SK-N-SH (cell line): ENCODE measurements around the gene CEP295NL. TPM values are rescaled to one million over a fixed set of nuclear protein-coding genes. Genes with fewer than 3 reads are reported as not detected.
A peak's percentile ranks its signal among the peaks of the same experiment; 100 is the strongest.

ENCODE experiments used
- CTCF ChIA-PET: fragments of 300-600, 350-600 bp; formaldehyde crosslinking; extraction: SDS; loops from one replicate; lab custom pipeline; 2021; lab: Yijun Ruan, JAX
- POLR2A ChIA-PET: fragments of 350-600 bp; sonication (Branson Sonifier 250); formaldehyde crosslinking; extraction: SDS; loops from one replicate; lab custom pipeline; 2020; ENCODE audit warnings: antibody characterized with exemption, inconsistent platforms; lab: Yijun Ruan, JAX
- DNase-seq: peaks from one replicate; pipeline ENCODE4 v3.0.0; 2012
- H2AFZ ChIP-seq: fragments of 200-600 bp; sonication (generic); 2 replicates; pipeline ENCODE4 v1.8.1; 2016; ENCODE audit warnings: antibody characterized with exemption, mild to moderate bottlenecking, low read depth
- H3F3A ChIP-seq: fragments of 200-600 bp; sonication (generic); replicated peaks from 2 replicates; pipeline ENCODE3; 2016; ENCODE audit warnings: antibody characterized with exemption, mild to moderate bottlenecking; ENCODE audit not compliant: insufficient read depth
- H3K27ac ChIP-seq, 2 experiments: fragments of 200-500 bp in 1 of 2; fragments of 200-600 bp in 1 of 2; sonication (Bioruptor generic) in 1 of 2; sonication (generic), shearing (Covaris generic) in 1 of 2; 2 replicates each; pipeline versions ENCODE4 v1.5.1 to v1.6.1; 2014 to 2016; ENCODE audit warnings: low read depth in 2 of 2, inconsistent platforms in 1 of 2, low read length in 1 of 2, mild to moderate bottlenecking in 1 of 2, mixed read lengths in 1 of 2
- H3K27me3 ChIP-seq: fragments of 200-600 bp; sonication (generic), shearing (Covaris generic); 2 replicates; pipeline ENCODE4 v1.6.1; 2016; ENCODE audit warnings: mixed run types; ENCODE audit not compliant: insufficient read depth
- H3K36me3 ChIP-seq, 2 experiments: fragments of 200-500 bp in 1 of 2; fragments of 200-600 bp in 1 of 2; sonication (Bioruptor generic) in 1 of 2; sonication (generic) in 1 of 2; replicated peaks in 1 of 2; 2 replicates each; pipeline versions ENCODE3 to v1.5.1; 2014 to 2016; ENCODE audit warnings: low read length in 1 of 2, mild to moderate bottlenecking in 1 of 2; ENCODE audit not compliant: insufficient read depth in 2 of 2, control insufficient read depth in 1 of 2
- H3K4me1 ChIP-seq, 2 experiments: fragments of 200-500 bp in 1 of 2; fragments of 200-600 bp in 1 of 2; sonication (Bioruptor generic) in 1 of 2; sonication (generic), shearing (Covaris generic) in 1 of 2; 2 replicates each; pipeline versions ENCODE4 v1.5.1 to v1.6.1; 2014 to 2016; ENCODE audit warnings: low read depth in 1 of 2, low read length in 1 of 2, mixed run types in 1 of 2; ENCODE audit not compliant: insufficient read depth in 2 of 2, control insufficient read depth in 1 of 2
- H3K4me2 ChIP-seq: fragments of 200-600 bp; sonication (generic), shearing (Covaris generic); 2 replicates; pipeline ENCODE4 v1.6.1; 2017; ENCODE audit warnings: mixed run types
- H3K4me3 ChIP-seq, 2 experiments: fragments of 200-500 bp in 1 of 2; fragments of 200-600 bp in 1 of 2; sonication (Bioruptor generic) in 1 of 2; sonication (generic), shearing (Covaris generic) in 1 of 2; 2 replicates each; pipeline versions ENCODE4 v1.5.1 to v1.8.1; 2014 to 2016; ENCODE audit warnings: low read depth in 2 of 2, inconsistent platforms in 1 of 2, low read length in 1 of 2, mild to moderate bottlenecking in 1 of 2, mixed read lengths in 1 of 2, moderate library complexity in 1 of 2
- H3K79me2 ChIP-seq: fragments of 200-600 bp; sonication (generic); 2 replicates; pipeline ENCODE4 v1.8.1; 2017; ENCODE audit warnings: mild to moderate bottlenecking; ENCODE audit not compliant: insufficient read depth
- H3K9ac ChIP-seq: fragments of 200-600 bp; sonication (generic); 2 replicates; pipeline ENCODE4 v1.6.1; 2017; ENCODE audit warnings: mixed run types
- H3K9me2 ChIP-seq: fragments of 200-600 bp; sonication (generic); 2 replicates; pipeline ENCODE4 v1.6.1; 2017; ENCODE audit warnings: mixed run types
- H3K9me3 ChIP-seq: fragments of 200-600 bp; sonication (generic); 2 replicates; pipeline ENCODE4 v1.6.1; 2017; ENCODE audit warnings: mixed run types, mild to moderate bottlenecking, moderate library complexity
- H4K20me1 ChIP-seq: fragments of 200-600 bp; sonication (generic); 2 replicates; pipeline ENCODE4 v1.6.1; 2017; ENCODE audit warnings: mild to moderate bottlenecking, mixed run types; ENCODE audit not compliant: insufficient read depth
- CHD2 ChIP-seq: fragments of 150-350 bp; IDR thresholded peaks from 2 replicates; pipeline ENCODE4 v1.6.1; 2018; ENCODE audit warnings: low read length; ENCODE audit not compliant: partially characterized antibody
- EP300 ChIP-seq, 2 experiments: IDR thresholded peaks; 2 replicates each; pipeline versions ENCODE4 v1.4.0 to v1.6.1; 2012; ENCODE audit warnings: borderline replicate concordance in 1 of 2, low read depth in 1 of 2, low read length in 1 of 2
- FOSL2 ChIP-seq: IDR thresholded peaks from 2 replicates; pipeline ENCODE4 v1.4.0; 2012; ENCODE audit warnings: low read depth, mild to moderate bottlenecking, moderate library complexity, borderline replicate concordance
- FOXM1 ChIP-seq: IDR thresholded peaks from 2 replicates; pipeline ENCODE4 v1.4.0; 2012; ENCODE audit warnings: low read depth, mild to moderate bottlenecking
- GABPA ChIP-seq: IDR thresholded peaks from 2 replicates; pipeline ENCODE4 v1.4.0; 2012; ENCODE audit warnings: low read depth, mild to moderate bottlenecking
- GATA2 ChIP-seq: sonication (generic); formaldehyde crosslinking; IDR thresholded peaks from 2 replicates; pipeline ENCODE4 v1.5.0; 2020; ENCODE audit warnings: mild to moderate bottlenecking, missing genetic modification reagents
- JUND ChIP-seq: IDR thresholded peaks from 2 replicates; pipeline ENCODE4 v1.4.0; 2012
- MEF2A ChIP-seq: IDR thresholded peaks from 2 replicates; pipeline ENCODE4 v1.4.0; 2012; ENCODE audit warnings: low read depth, borderline replicate concordance
- MXI1 ChIP-seq: IDR thresholded peaks from 2 replicates; pipeline ENCODE4 v1.6.1; 2012; ENCODE audit warnings: mild to moderate bottlenecking, low read depth, low read length, improper control_type of control experiment
- NFIC ChIP-seq: IDR thresholded peaks from 2 replicates; pipeline ENCODE4 v1.4.0; 2012; ENCODE audit warnings: borderline replicate concordance
- POLR2AphosphoS5 ChIP-seq: IDR thresholded peaks from 2 replicates; pipeline ENCODE4 v1.6.1; 2012; ENCODE audit warnings: low read depth, low read length
- RAD21 ChIP-seq: IDR thresholded peaks from 2 replicates; pipeline ENCODE4 v1.6.1; 2012; ENCODE audit warnings: mild to moderate bottlenecking, low read length
- RXRA ChIP-seq: IDR thresholded peaks from 2 replicates; pipeline ENCODE4 v1.4.0; 2012; ENCODE audit warnings: low read depth, mild to moderate bottlenecking, borderline replicate concordance
- SMC3 ChIP-seq: IDR thresholded peaks from 2 replicates; pipeline ENCODE4 v1.6.1; 2012; ENCODE audit warnings: low read depth, low read length, improper control_type of control experiment
- TAF1 ChIP-seq: IDR thresholded peaks from 2 replicates; pipeline ENCODE4 v1.6.1; 2012; ENCODE audit warnings: low read depth, mild to moderate bottlenecking, low read length, moderate library complexity, borderline replicate concordance
- TCF12 ChIP-seq: IDR thresholded peaks from 2 replicates; pipeline ENCODE4 v1.4.0; 2012
- TEAD4 ChIP-seq: IDR thresholded peaks from 2 replicates; pipeline ENCODE4 v1.4.0; 2012; ENCODE audit warnings: mild to moderate bottlenecking, borderline replicate concordance; ENCODE audit not compliant: insufficient read depth
- YY1 ChIP-seq: IDR thresholded peaks from 2 replicates; pipeline ENCODE4 v1.4.0; 2012; ENCODE audit warnings: low read depth, mild to moderate bottlenecking
- WGBS: methylation state at CpG from one replicate; pipeline ENCODE4 v1.1.6; 2017; ENCODE audit warnings: low lambda C conversion rate; 5-methylcytosine and 5-hydroxymethylcytosine counted together
- polyA plus RNA-seq, 3 experiments: library from polyadenylated mRNA; depleted of rRNA; stranded (reverse); fragments of >200 nt; gene quantifications; 2 replicates each; pipeline ENCODE4 v1.2.3, GENCODE V29; 2012
- TF ChIP-seq, protein P1 (sequence below): IDR thresholded peaks from 2 replicates; pipeline ENCODE4 v1.4.0; 2012; ENCODE audit warnings: low read depth, borderline replicate concordance
- TF ChIP-seq, protein P2 (sequence below): IDR thresholded peaks from 2 replicates; pipeline ENCODE4; 2012
- TF ChIP-seq, protein P3 (sequence below): fragments of 200-600 bp; sonication (generic); IDR thresholded peaks from 2 replicates; pipeline ENCODE4 v1.6.1; 2017; ENCODE audit warnings: antibody characterized with exemption, mild to moderate bottlenecking, moderate library complexity
- TF ChIP-seq, protein P4 (sequence below): IDR thresholded peaks from 2 replicates; pipeline ENCODE4 v1.4.0; 2012; ENCODE audit warnings: low read depth

Gene CEP295NL
- polyA plus RNA-seq, 1 of the 3 experiments (the other 2 are of a cell fraction), result 0.35 TPM

DNA sequence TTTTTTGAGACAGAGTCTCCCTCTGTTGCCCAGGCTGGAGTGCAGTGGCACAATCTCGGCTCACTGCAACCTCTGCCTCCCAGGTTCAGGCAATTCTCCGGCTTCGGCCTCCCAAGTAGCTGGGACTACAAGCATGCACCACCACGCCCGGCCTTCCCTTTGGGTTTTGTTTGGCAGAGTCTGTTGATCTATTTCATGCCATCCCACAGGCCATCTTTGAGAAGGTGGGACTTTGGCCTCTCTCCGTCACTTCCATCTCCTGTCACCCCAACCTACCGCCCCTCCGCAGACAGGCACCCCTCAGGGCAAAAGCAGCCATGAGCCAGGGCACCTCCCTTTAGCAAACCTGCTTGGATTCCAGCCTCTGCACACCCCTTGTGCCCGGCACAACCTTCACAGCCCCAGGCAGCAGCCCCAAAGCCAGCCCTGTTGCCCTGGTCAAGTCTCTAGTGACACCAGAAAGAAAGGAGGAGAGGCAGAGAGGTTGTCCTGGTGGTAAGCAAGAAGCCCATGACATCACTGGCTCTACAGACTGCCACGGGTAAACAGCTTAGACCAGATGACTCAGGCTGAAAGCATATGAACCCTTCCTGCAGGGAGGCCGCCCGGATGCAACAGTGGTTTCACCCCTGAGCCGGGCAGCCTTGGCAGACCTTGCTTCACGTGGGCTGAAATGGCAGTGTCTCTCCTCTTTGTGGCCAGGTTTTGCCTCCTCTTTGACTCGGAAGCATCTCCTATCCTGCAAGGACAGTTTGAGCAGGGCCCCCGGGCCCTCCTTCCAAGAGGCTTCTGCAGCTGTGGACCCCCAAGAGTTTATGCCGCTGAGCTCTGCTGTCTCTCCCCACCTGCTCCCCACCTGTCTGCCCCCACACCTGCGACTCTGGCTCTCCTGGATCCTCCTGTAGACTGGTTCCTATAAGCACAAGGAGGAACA, 30.3 kb upstream of the CEP295NL start (continued):
- TF ChIP-seq, protein P1, sequence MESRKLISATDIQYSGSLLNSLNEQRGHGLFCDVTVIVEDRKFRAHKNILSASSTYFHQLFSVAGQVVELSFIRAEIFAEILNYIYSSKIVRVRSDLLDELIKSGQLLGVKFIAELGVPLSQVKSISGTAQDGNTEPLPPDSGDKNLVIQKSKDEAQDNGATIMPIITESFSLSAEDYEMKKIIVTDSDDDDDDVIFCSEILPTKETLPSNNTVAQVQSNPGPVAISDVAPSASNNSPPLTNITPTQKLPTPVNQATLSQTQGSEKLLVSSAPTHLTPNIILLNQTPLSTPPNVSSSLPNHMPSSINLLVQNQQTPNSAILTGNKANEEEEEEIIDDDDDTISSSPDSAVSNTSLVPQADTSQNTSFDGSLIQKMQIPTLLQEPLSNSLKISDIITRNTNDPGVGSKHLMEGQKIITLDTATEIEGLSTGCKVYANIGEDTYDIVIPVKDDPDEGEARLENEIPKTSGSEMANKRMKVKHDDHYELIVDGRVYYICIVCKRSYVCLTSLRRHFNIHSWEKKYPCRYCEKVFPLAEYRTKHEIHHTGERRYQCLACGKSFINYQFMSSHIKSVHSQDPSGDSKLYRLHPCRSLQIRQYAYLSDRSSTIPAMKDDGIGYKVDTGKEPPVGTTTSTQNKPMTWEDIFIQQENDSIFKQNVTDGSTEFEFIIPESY, result peak; percentile 56; the same call in 1 of the 2 replicates
- TF ChIP-seq TCF12 (peak; percentile 88), NFIC (peak; percentile 71; the same call in 1 of the 2 replicates), FOSL2 (peak; percentile 99), CHD2 (no peak), POLR2AphosphoS5 (peak; percentile 50; the same call in 1 of the 2 replicates), FOXM1 (no peak), MEF2A (no peak), MXI1 (no peak), TAF1 (no peak), GABPA (no peak; the same call in 1 of the 2 replicates), GATA2 (no peak), JUND (peak; percentile 97; the same call in 1 of the 2 replicates)
- TF ChIP-seq, protein P2, sequence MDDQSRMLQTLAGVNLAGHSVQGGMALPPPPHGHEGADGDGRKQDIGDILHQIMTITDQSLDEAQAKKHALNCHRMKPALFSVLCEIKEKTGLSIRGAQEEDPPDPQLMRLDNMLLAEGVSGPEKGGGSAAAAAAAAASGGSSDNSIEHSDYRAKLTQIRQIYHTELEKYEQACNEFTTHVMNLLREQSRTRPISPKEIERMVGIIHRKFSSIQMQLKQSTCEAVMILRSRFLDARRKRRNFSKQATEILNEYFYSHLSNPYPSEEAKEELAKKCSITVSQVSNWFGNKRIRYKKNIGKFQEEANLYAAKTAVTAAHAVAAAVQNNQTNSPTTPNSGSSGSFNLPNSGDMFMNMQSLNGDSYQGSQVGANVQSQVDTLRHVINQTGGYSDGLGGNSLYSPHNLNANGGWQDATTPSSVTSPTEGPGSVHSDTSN, result peak; percentile 74

DNA sequence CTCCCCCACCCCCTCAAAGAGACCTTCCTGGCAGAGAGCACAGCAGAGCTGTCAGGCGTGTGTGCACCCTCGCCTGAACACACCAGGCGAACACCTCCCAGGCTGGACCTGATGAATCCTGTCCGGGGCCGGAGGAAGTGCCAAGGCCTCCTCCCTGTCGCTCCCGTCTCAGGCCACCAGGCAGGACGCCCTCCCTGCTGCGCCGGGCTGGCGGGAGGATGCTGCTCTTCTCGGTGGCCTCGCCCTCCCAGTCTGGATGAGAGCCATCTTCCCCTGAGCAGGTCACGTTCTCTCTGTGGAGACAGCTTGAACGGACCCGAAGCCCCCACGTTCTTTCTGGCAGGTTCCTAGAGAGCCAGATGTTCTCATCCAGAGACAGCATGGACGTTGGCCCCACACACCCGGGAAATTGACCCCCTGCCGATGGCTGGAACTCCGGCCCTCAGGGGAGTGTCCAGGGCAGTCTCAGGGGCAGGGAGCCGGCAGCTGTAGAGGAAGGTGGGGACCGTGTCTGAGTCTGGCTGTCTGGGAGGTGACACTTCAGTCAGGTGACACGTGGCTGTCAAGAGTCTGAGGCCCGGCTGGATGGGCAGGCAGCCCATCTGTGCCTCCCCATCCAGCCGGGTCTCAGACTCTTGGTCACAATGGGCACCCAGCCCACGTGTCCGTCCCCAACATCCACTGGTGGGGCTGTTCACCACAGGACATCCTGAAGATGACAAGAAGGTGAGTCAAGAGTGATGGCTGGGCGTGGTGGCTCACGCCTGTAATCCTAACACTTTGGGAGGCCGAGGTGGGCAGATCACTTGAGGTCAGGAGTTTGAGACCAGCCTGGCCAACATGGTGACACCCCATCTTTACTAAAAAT, 27.1 kb upstream of the CEP295NL start:
- no peak overlapping the region for H3K27ac ChIP-seq
- CTCF ChIA-PET, result interaction anchor here (1.5 to 1.7 kb wide), 2 partner anchors 41 to 65 kb away, joined by 5 to 10 read pairs; no protein-coding TSS in a partner anchor
- peaks cover 32% of the 10 kb centered on the region for H3F3A ChIP-seq
- H3K4me3 ChIP-seq, result no peak overlapping the region
- H3K79me2 ChIP-seq, result no peaks in the 10 kb centered on the region
- H3K27me3 ChIP-seq, result no peaks in the 10 kb centered on the region
- no peak overlapping the region for H2AFZ ChIP-seq
- no peaks in the 10 kb centered on the region for H3K36me3 ChIP-seq
- peaks cover 32 to 34% of the 10 kb centered on the region in 2 experiments for H3K4me1 ChIP-seq
- no peaks in the 10 kb centered on the region for H4K20me1 ChIP-seq
- 89% methylated on average over 31 of the region's 31 CpGs for WGBS
- H3K9me2 ChIP-seq, result no peaks in the 10 kb centered on the region
- H3K9me3 ChIP-seq, result no peaks in the 10 kb centered on the region
- no peak for DNase-seq
- no peak overlapping the region for H3K9ac ChIP-seq
- POLR2A ChIA-PET, result no interaction called here
- no peak overlapping the region for H3K4me2 ChIP-seq
- TF ChIP-seq, protein P3, sequence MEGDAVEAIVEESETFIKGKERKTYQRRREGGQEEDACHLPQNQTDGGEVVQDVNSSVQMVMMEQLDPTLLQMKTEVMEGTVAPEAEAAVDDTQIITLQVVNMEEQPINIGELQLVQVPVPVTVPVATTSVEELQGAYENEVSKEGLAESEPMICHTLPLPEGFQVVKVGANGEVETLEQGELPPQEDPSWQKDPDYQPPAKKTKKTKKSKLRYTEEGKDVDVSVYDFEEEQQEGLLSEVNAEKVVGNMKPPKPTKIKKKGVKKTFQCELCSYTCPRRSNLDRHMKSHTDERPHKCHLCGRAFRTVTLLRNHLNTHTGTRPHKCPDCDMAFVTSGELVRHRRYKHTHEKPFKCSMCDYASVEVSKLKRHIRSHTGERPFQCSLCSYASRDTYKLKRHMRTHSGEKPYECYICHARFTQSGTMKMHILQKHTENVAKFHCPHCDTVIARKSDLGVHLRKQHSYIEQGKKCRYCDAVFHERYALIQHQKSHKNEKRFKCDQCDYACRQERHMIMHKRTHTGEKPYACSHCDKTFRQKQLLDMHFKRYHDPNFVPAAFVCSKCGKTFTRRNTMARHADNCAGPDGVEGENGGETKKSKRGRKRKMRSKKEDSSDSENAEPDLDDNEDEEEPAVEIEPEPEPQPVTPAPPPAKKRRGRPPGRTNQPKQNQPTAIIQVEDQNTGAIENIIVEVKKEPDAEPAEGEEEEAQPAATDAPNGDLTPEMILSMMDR, result no peak
- TF ChIP-seq EP300 (IDR thresholded peaks at IDR 0.05; ENCODE audit: borderline replicate concordance in 1 of 2, low read depth in 1 of 2, low read length in 1 of 2) (no peak), TEAD4 (no peak), RXRA (no peak), TAF1 (no peak), RAD21 (no peak), FOSL2 (no peak), SMC3 (no peak), YY1 (no peak), CHD2 (no peak)
- TF ChIP-seq, protein P1, result no peak
- TF ChIP-seq, protein P4, sequence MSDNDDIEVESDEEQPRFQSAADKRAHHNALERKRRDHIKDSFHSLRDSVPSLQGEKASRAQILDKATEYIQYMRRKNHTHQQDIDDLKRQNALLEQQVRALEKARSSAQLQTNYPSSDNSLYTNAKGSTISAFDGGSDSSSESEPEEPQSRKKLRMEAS, result no peak
